HEK293 (cell line): ENCODE results near the gene PRKAR2B.

ENCODE experiments used
- CTCF ChIA-PET: fragments of 350-600 bp; formaldehyde crosslinking; extraction: SDS; loops from one replicate; lab custom pipeline; 2021; ENCODE audit warnings: antibody characterized with exemption; lab: Yijun Ruan, JAX
- POLR2A ChIA-PET: fragments of 300-600 bp; formaldehyde crosslinking; extraction: SDS; loops from one replicate; lab custom pipeline; 2020; ENCODE audit warnings: antibody characterized with exemption, inconsistent platforms; lab: Yijun Ruan, JAX
- H3K27ac ChIP-seq: fragments of 200-500 bp; sonication (Bioruptor generic); 2 replicates; pipeline ENCODE4 v1.5.1; 2014; ENCODE audit warnings: low read depth, low read length, control low read depth, inconsistent platforms; ENCODE audit errors: extremely low read depth
- H3K36me3 ChIP-seq, 2 experiments: fragments of 200-500 bp in 1 of 2; sonication (Bioruptor generic) in 1 of 2; 1 replicate in 1 of 2; 2 replicates in 1 of 2; pipeline ENCODE4 v1.5.1; 2014 to 2017; ENCODE audit warnings: inconsistent platforms in 2 of 2, low read length in 2 of 2; ENCODE audit not compliant: control insufficient read depth in 2 of 2, insufficient read depth in 1 of 2
- H3K4me1 ChIP-seq: fragments of 200-500 bp; sonication (Bioruptor generic); 2 replicates; pipeline ENCODE4 v1.5.1; 2014; ENCODE audit warnings: mild to moderate bottlenecking, low read length, inconsistent platforms; ENCODE audit not compliant: control insufficient read depth, insufficient read depth
- H3K4me3 ChIP-seq: 2 replicates; pipeline ENCODE4 v1.5.1; 2011; ENCODE audit warnings: low read depth, mild to moderate bottlenecking, control low read depth, low read length, moderate library complexity
- H3K9me3 ChIP-seq: fragments of 200-500 bp; sonication (Bioruptor generic); 2 replicates; pipeline ENCODE4 v1.5.1; 2014; ENCODE audit warnings: low read depth, low read length, inconsistent platforms; ENCODE audit not compliant: control insufficient read depth, insufficient read depth
- FEZF1 ChIP-seq: fragments of 450-650 bp; formaldehyde crosslinking; IDR thresholded peaks from 2 replicates; pipeline ENCODE4 v1.5.1; 2016; ENCODE audit warnings: missing biosample characterization, missing genetic modification characterization
- HOXA7 ChIP-seq: sonication (generic); formaldehyde crosslinking; IDR thresholded peaks from 2 replicates; pipeline ENCODE4 v1.8.1; 2022; ENCODE audit warnings: missing genetic modification reagents, borderline replicate concordance
- IKZF3 ChIP-seq: fragments of 450-650 bp; IDR thresholded peaks from 2 replicates; pipeline ENCODE4 v1.5.0; 2018; ENCODE audit warnings: missing biosample characterization, mild to moderate bottlenecking, missing genetic modification characterization, moderate library complexity
- OSR2 ChIP-seq: fragments of 450-650 bp; formaldehyde crosslinking; IDR thresholded peaks from 2 replicates; pipeline ENCODE4 v1.5.1; 2016; ENCODE audit warnings: missing biosample characterization, missing genetic modification characterization
- REST ChIP-seq: fragments of 450-650 bp; formaldehyde crosslinking; IDR thresholded peaks from 2 replicates; pipeline ENCODE4 v1.5.1; 2016; ENCODE audit warnings: missing biosample characterization, missing genetic modification characterization
- SP7 ChIP-seq: fragments of 450-650 bp; formaldehyde crosslinking; IDR thresholded peaks from 2 replicates; pipeline ENCODE4 v1.5.1; 2016; ENCODE audit warnings: missing biosample characterization, missing genetic modification characterization
- TRIM28 ChIP-seq: IDR thresholded peaks from 2 replicates; pipeline ENCODE4 v1.6.1; 2011; ENCODE audit warnings: low read length, control low read depth, borderline replicate concordance
- ZNF114 ChIP-seq: fragments of 450-650 bp; formaldehyde crosslinking; IDR thresholded peaks from 2 replicates; pipeline ENCODE4 v1.5.0; 2017; ENCODE audit warnings: missing biosample characterization, missing genetic modification characterization
- ZNF174 ChIP-seq: fragments of 450-650 bp; formaldehyde crosslinking; IDR thresholded peaks from 2 replicates; pipeline ENCODE4 v1.5.0; 2017; ENCODE audit warnings: missing biosample characterization, mild to moderate bottlenecking, missing genetic modification characterization
- ZNF175 ChIP-seq: fragments of 450-650 bp; formaldehyde crosslinking; IDR thresholded peaks from 2 replicates; pipeline ENCODE4 v1.5.1; 2016; ENCODE audit warnings: missing biosample characterization, missing genetic modification characterization
- ZNF184 ChIP-seq: fragments of 450-650 bp; IDR thresholded peaks from 2 replicates; pipeline ENCODE4 v1.5.1; 2018; ENCODE audit warnings: missing biosample characterization, mild to moderate bottlenecking, missing genetic modification characterization
- ZNF266 ChIP-seq: fragments of 450-650 bp; formaldehyde crosslinking; IDR thresholded peaks from 2 replicates; pipeline ENCODE4 v1.5.1; 2016; ENCODE audit warnings: missing biosample characterization, missing genetic modification characterization, low read depth
- ZNF292 ChIP-seq: fragments of 450-650 bp; formaldehyde crosslinking; IDR thresholded peaks from 2 replicates; pipeline ENCODE4 v1.5.1; 2016; ENCODE audit warnings: low read depth, missing biosample characterization, missing genetic modification characterization, borderline replicate concordance
- ZNF341 ChIP-seq: fragments of 450-650 bp; formaldehyde crosslinking; IDR thresholded peaks from 2 replicates; pipeline ENCODE4; 2016; ENCODE audit warnings: low read depth, missing biosample characterization, missing genetic modification characterization
- ZNF37A ChIP-seq: fragments of 450-650 bp; IDR thresholded peaks from 2 replicates; pipeline ENCODE4 v1.5.1; 2018; ENCODE audit warnings: missing biosample characterization, missing genetic modification characterization
- ZNF391 ChIP-seq: fragments of 450-650 bp; formaldehyde crosslinking; IDR thresholded peaks from 2 replicates; pipeline ENCODE4 v1.5.1; 2016; ENCODE audit warnings: low read depth, missing biosample characterization, missing genetic modification characterization, borderline replicate concordance
- ZNF394 ChIP-seq: fragments of 450-650 bp; formaldehyde crosslinking; IDR thresholded peaks from 2 replicates; pipeline ENCODE4 v1.5.1; 2016; ENCODE audit warnings: missing biosample characterization, missing genetic modification characterization, mild to moderate bottlenecking, moderate library complexity, borderline replicate concordance
- ZNF449 ChIP-seq: fragments of 450-650 bp; formaldehyde crosslinking; IDR thresholded peaks from 2 replicates; pipeline ENCODE4 v1.5.1; 2017; ENCODE audit warnings: missing biosample characterization, mild to moderate bottlenecking, missing genetic modification characterization, moderate library complexity
- ZNF529 ChIP-seq: fragments of 450-650 bp; formaldehyde crosslinking; IDR thresholded peaks from 2 replicates; pipeline ENCODE4 v1.5.1; 2017; ENCODE audit warnings: missing genetic modification characterization, missing biosample characterization; ENCODE audit not compliant: insufficient replicate concordance
- ZNF548 ChIP-seq: fragments of 450-650 bp; formaldehyde crosslinking; IDR thresholded peaks from 2 replicates; pipeline ENCODE4 v1.5.1; 2016; ENCODE audit warnings: missing biosample characterization, missing genetic modification characterization
- ZNF596 ChIP-seq: fragments of 450-650 bp; IDR thresholded peaks from 2 replicates; pipeline ENCODE4 v1.5.0; 2018; ENCODE audit warnings: missing biosample characterization, mild to moderate bottlenecking, missing genetic modification characterization, moderate library complexity
- ZNF660 ChIP-seq: fragments of 450-650 bp; IDR thresholded peaks from 2 replicates; pipeline ENCODE4 v1.5.1; 2018; ENCODE audit warnings: missing biosample characterization, mild to moderate bottlenecking, missing genetic modification characterization
- ZNF670 ChIP-seq: fragments of 450-650 bp; formaldehyde crosslinking; IDR thresholded peaks from 2 replicates; pipeline ENCODE4 v1.5.1; 2016; ENCODE audit warnings: missing biosample characterization, missing genetic modification characterization, low read depth
- ZNF792 ChIP-seq: fragments of 450-650 bp; formaldehyde crosslinking; IDR thresholded peaks from 2 replicates; pipeline ENCODE4 v1.5.1; 2016; ENCODE audit warnings: missing biosample characterization, missing genetic modification characterization
- ZNF843 ChIP-seq: fragments of 450-650 bp; formaldehyde crosslinking; IDR thresholded peaks from 2 replicates; pipeline ENCODE4 v1.5.1; 2016; ENCODE audit warnings: missing biosample characterization, missing genetic modification characterization
- ZSCAN30 ChIP-seq: fragments of 450-650 bp; IDR thresholded peaks from 2 replicates; pipeline ENCODE4 v1.5.1; 2018; ENCODE audit warnings: missing biosample characterization, mild to moderate bottlenecking, missing genetic modification characterization, moderate library complexity
- TF ChIP-seq, protein P1 (sequence below): fragments of 450-650 bp; formaldehyde crosslinking; IDR thresholded peaks from 2 replicates; pipeline ENCODE4 v1.5.1; 2017; ENCODE audit warnings: missing biosample characterization, missing genetic modification characterization

PRKAR2B gene

GRCh38 chr7:107029764-107030286 is 14.7 kb upstream of the PRKAR2B start:
- Histone ChIP-seq H3K9me3 (no peaks in the 10 kb centered on the region), H3K27ac (no peak overlapping the region)
- CTCF ChIA-PET, result interaction anchor here (0.8 to 1.1 kb wide), 2 partner anchors 18 to 55 kb away, joined by 3 to 4 read pairs; no protein-coding TSS in a partner anchor
- TF ChIP-seq FEZF1 (peak; percentile 91), OSR2 (peak; percentile 19; the same call in 1 of the 2 replicates), ZNF114 (tag by site-specific recombination) (no peak), SP7 (tag by site-specific recombination) (no peak), ZNF660 (tag by site-specific recombination) (no peak), ZNF37A (tag by site-specific recombination) (no peak), ZNF843 (tag by site-specific recombination) (peak; percentile 35; the same call in 1 of the 2 replicates), ZNF341 (tag by site-specific recombination) (0 out of 2 replicates have a peak, but pooled peaks have one; percentile 29)
- TF ChIP-seq, protein P1, sequence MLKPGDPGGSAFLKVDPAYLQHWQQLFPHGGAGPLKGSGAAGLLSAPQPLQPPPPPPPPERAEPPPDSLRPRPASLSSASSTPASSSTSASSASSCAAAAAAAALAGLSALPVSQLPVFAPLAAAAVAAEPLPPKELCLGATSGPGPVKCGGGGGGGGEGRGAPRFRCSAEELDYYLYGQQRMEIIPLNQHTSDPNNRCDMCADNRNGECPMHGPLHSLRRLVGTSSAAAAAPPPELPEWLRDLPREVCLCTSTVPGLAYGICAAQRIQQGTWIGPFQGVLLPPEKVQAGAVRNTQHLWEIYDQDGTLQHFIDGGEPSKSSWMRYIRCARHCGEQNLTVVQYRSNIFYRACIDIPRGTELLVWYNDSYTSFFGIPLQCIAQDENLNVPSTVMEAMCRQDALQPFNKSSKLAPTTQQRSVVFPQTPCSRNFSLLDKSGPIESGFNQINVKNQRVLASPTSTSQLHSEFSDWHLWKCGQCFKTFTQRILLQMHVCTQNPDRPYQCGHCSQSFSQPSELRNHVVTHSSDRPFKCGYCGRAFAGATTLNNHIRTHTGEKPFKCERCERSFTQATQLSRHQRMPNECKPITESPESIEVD (tag by site-specific recombination), result peak; percentile 68
- TF ChIP-seq, all 188 proteins: peak for 5
- H3K4me3 ChIP-seq, result no peak overlapping the region
- H3K4me1 ChIP-seq, result peaks cover 3% of the 10 kb centered on the region; the same call in 1 of the 2 replicates
- POLR2A ChIA-PET, result no interaction called here
- no peaks in the 10 kb centered on the region for H3K36me3 ChIP-seq

- Histone ChIP-seq H3K36me3 (no peaks in the 10 kb centered on the region), H3K4me1 (peaks cover 3% of the 10 kb centered on the region; the same call in 1 of the 2 replicates), H3K4me3 (no peak overlapping the region), H3K9me3 (no peaks in the 10 kb centered on the region), H3K27ac (no peak overlapping the region)
- no peak for TF ChIP-seq ZNF266 (tag by site-specific recombination)
- no peak for TF ChIP-seq ZNF174 (tag by site-specific recombination)
- TF ChIP-seq IKZF3, result no peak
- no peak for TF ChIP-seq HOXA7 (CRISPR knock-in tag)
- TF ChIP-seq TRIM28, result no peak
- no peak for TF ChIP-seq ZNF792 (tag by site-specific recombination)
- no peak for TF ChIP-seq ZNF175
- no peak for TF ChIP-seq ZNF394 (tag by site-specific recombination)
- no peak for TF ChIP-seq ZNF184 (tag by site-specific recombination)
- TF ChIP-seq ZNF548, result no peak
- TF ChIP-seq ZSCAN30 (tag by site-specific recombination), result no peak
- CTCF ChIA-PET, result no interaction called here
- POLR2A ChIA-PET, result no interaction called here
Observed at GRCh38 chr7:107032050-107032449, 12.5 kb upstream of the PRKAR2B start.

DNA sequence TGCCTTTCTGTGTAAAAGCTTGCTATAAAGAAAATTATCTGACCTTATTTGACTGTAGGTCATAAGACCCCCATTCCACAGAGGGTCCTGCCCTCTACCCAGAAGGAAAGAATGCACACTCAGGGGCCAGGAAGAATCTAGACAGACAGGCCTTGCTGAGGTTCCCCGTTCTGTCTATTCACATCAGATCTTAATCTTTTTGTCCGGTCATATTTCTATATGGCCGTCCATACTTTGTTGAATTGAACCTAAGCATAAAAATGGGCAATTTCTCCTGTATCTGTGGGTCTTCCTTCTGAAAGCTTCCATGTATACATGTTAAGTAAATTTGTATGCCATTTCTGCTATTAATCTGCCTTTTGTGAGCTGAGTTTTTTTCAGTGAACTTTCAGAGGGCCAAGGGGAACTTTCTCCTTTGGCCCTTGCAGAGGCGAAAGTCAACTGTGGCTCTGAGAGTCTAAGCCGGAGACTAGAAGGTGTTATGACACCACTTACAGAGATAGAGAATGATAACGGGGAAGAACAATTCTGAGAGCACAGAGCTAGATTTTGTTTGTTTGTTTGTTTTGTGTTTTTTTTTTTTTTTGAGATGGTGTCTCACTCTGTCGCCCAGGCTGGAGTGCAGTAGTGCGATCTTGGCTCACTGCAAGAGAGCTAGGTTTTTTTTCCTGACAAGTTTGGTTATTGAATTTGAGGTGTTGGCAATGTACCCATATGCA is 11.6 kb upstream of the PRKAR2B start:
- POLR2A ChIA-PET, result no interaction called here
- CTCF ChIA-PET, result interaction anchor here (0.7 kb wide), 1 partner anchor 558 kb away, joined by 4 read pairs; no protein-coding TSS in a partner anchor
- no peak overlapping the region for H3K27ac ChIP-seq
- no peaks in the 10 kb centered on the region for H3K9me3 ChIP-seq
- peaks cover 3% of the 10 kb centered on the region; the same call in 1 of the 2 replicates for H3K4me1 ChIP-seq
- no peaks in the 10 kb centered on the region for H3K36me3 ChIP-seq
- no peak overlapping the region for H3K4me3 ChIP-seq
- TF ChIP-seq ZNF391 (no peak), REST (tag by site-specific recombination) (no peak), ZNF596 (tag by site-specific recombination) (no peak), ZNF670 (tag by site-specific recombination) (no peak), ZNF529 (tag by site-specific recombination) (no peak), ZNF449 (tag by site-specific recombination) (no peak), ZNF292 (tag by site-specific recombination) (no peak)
